Left ventricle myocardium superior (tissue), 1 donor: ENCODE results near the gene RSF1. TPM values are rescaled to one million over a fixed set of nuclear protein-coding genes. Genes with fewer than 3 reads are reported as not detected.
A peak's percentile ranks its signal among the peaks of the same experiment; 100 is the strongest.
"Not testable (repeated sequence)": the region's sequence is repeated elsewhere in the genome, so short reads cannot be mapped to it uniquely, and the experiment has no call there.

Experiments
- ATAC-seq: fragments of 200-7000 bp; cut with Tn5 transposase; one replicate; pipeline ENCODE4 v1.9.1; 2020; ENCODE audit warnings: mild to moderate bottlenecking, moderate library complexity
- DNase-seq: peaks from one replicate; pipeline ENCODE4 v3.0.0-alpha.2; 2020
- intact Hi-C: fragments of 100-400 bp; cut with micrococcal nuclease; formaldehyde crosslinking; loops from one replicate; pipeline ENCODE4 v1.11.0; 2022
- total RNA-seq: library from RNA; stranded (reverse); fragmentation: NEBNext Ultra II Directional; extraction: Animal tissue kit (Norgen Biotek cat#: 25700); gene quantifications from one replicate; pipeline ENCODE4 v1.2.1, GENCODE V29; 2021
- donor health status: DM: no; HTN: yes; CAD: no; lungs with severe emphysema.

The RSF1 gene
- total RNA-seq, 1 donor from 2014 or later: 42.7 TPM

GRCh38 chr11:77647654-77648305, 172.7 kb downstream of the RSF1 start:
- DNase-seq (no peak), ATAC-seq (no peak)
- intact Hi-C loops: no loop called here

GRCh38 chr11:77644887-77645286, 175.6 kb downstream of the RSF1 start:
- no peak for DNase-seq
- ATAC-seq: no peak
- intact Hi-C loops: no loop called here

DNA sequence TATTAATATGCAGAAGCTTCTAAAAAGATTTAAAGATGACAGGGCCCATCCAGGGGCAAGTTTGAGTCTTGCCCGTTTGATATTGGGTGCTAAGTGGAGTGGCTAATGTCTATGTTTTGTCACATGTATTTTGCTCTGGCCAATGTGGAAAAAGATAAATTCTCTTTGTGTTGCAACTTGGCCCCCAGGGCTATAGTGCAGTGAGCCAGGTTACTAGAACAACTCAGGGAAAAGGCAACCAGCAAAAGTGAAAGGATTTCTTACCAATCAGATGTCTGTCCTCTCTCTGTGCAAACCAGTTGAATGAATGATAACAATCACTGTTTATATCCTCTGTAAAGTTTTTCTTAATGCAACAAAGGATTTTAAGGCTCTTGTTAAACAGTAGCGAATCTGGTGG, 178.3 kb downstream of the RSF1 start:
- intact Hi-C loops: no loop called here
- ATAC-seq: no peak

DNA sequence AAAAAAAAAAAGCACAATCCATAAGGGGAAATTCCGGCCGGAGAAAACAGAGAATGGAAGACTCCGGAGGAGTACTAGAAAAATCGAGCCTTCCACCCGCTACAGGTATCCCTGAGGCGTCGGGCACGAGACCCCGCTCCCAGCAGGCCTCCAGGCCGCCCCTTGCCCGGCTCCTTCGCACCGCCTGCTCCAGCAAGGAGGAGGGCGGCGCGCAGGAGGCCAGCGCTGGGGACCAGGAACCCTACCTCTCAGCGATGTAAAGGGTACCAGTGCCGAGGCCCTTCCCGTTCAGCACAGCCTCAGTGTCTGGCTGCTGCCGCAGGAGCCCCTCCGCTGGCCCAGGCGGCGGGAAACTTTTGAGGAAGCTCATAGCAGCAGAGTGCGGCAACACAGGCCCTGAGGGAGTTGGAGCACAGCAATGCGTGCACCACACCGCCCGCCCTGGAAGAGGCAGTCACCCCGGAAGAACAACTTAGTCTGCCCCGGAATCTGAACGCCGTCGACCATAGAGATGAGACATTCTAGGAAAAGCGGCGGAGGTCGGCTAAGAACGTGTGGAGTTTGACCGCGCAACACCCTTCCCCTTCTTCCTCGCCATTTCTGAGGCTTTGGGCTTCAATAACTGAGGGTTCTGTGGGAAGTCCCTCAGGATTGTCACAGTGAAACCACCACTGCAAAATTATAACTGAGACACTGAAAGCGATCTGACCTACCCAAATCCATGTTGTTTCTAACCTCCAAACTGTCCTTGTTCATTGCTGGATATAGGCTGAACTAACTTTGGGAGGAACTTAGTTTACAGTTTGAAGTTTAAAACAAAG, 183.0 kb downstream of the RSF1 start, which contains the start of gene CLNS1A:
Gene CLNS1A (minus strand): TSS at position 450 of the 821 bp plus-strand sequence. CDS start 80 bp downstream, at position 370.
- ATAC-seq (peak; percentile 99), DNase-seq (peak; percentile 88)
- intact Hi-C loops: no loop called here

More for the DNA sequence above, 178.3 kb downstream of the RSF1 start:
- DNase-seq: no peak

GRCh38 chr11:77636731-77637344, 183.7 kb downstream of the RSF1 start:
- intact Hi-C loops: no loop called here
- ATAC-seq (no peak), DNase-seq (no peak)

DNA sequence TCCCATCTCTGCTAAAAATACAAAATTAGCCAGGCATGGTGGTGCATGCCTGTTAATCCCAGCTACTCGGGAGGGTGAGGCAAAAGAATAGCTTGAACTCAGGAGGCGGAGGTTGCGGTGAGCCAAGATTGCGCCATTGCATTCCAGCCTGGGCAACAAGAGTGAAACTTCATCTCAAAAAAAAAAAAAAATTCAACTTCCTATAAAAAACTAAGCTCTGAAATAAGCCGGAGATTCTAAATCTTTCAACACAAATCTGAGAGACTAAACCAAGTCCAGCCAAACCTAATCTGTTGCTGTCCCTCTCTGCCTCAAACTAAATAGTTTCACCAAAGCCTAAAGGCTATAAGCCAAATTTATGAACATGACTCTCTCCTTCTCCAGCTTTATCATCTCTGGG, 186.6 kb downstream of the RSF1 start:
- ATAC-seq, DNase-seq, intact Hi-C loops: not testable (repeated sequence)

- ATAC-seq (no peak), DNase-seq (no peak)
- intact Hi-C loops: no loop called here
These were observed 190.3 kb downstream of the RSF1 start for GRCh38 chr11:77630157-77630710.

- no peak for DNase-seq
- no peak for ATAC-seq
- intact Hi-C loops: no loop called here
These were observed 200.8 kb downstream of the RSF1 start for GRCh38 chr11:77619576-77620198.

GRCh38 chr11:77617892-77618291, 202.6 kb downstream of the RSF1 start:
- intact Hi-C loops: no loop called here
- no peak for ATAC-seq
- DNase-seq: no peak

DNA sequence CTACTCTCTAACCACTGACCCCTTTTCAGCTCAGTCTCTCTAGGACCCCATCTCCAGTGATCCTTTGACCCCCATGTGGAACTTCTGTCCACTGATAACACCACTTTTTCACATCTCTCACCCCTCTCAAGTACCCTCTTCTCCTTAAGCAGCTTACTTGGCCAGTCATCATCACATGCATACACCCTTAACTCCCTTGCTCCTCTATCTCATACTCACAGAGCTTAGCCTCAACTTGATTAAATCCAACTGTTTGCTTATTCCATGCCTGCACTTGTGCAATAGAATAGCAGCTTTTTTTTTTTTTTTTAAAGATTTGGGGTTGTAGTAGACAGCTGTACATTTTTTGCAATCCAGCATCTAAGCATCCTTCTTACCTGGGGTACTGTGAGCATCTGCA, 208.6 kb downstream of the RSF1 start:
- ATAC-seq (no peak), DNase-seq (no peak)
- intact Hi-C loops: no loop called here

Other genes with a start within 250 kb of the RSF1 start
- 0.87 TPM for gene AQP11, start 230.8 kb downstream of the RSF1 start, total RNA-seq
- gene CLNS1A, start 182.9 kb downstream of the RSF1 start, total RNA-seq: 74.9 TPM
- 117 TPM for gene AAMDC, start 422 bp upstream of the RSF1 start, total RNA-seq
- gene INTS4, start 173.9 kb upstream of the RSF1 start, total RNA-seq: 14.5 TPM
- 0.15 TPM for gene KCTD14, start 202.6 kb upstream of the RSF1 start, total RNA-seq
- 1.1 TPM for gene THRSP, start 243.1 kb upstream of the RSF1 start, total RNA-seq